ENCODE data around the gene TRPC1.
A peak's percentile ranks its signal among the peaks of the same experiment; 100 is the strongest.

TRPC1 gene

GRCh38 chr3:142846779-142847577 lies 123.1 kb downstream of the TRPC1 start:
- DNase-seq: no peak

- DNase-seq: no peak
These were observed 125.3 kb downstream of the TRPC1 start for GRCh38 chr3:142849148-142849547.

- DNase-seq: no peak
These were observed 126.7 kb downstream of the TRPC1 start for GRCh38 chr3:142850395-142851023.

GRCh38 chr3:142852009-142852408 lies 128.2 kb downstream of the TRPC1 start:
- DNase-seq: no peak

GRCh38 chr3:142853270-142854168 lies 129.7 kb downstream of the TRPC1 start:
- DNase-seq: no peak

GRCh38 chr3:142857056-142857455 lies 133.2 kb downstream of the TRPC1 start:
- peak; percentile 75 to 86 for DNase-seq

Measured in NCI-H526 (cell line).